Endothelial cell of umbilical vein (primary cell): ENCODE measurements around the gene LBHD2. TPM values are rescaled to one million over a fixed set of nuclear protein-coding genes. Genes with fewer than 3 reads are reported as not detected.

Source experiments
- BruUV-seq: library from RNA; stranded (reverse); fragments of 400-500 nt; replicated peaks from 2 replicates; lab custom pipeline; 2021; lab: Mats Ljungman, UMichigan
- CTCF ChIA-PET: fragments of 300-600, 350-600 bp; sonication (Branson Sonifier 250); formaldehyde crosslinking; loops from one replicate; lab custom pipeline; 2021; ENCODE audit warnings: antibody characterized with exemption, inconsistent platforms; lab: Charles Lee
- POLR2A ChIA-PET: fragments of 300-600, 350-600 bp; sonication (Branson Sonifier 250); formaldehyde crosslinking; loops from one replicate; lab custom pipeline; 2021; ENCODE audit warnings: antibody characterized with exemption, inconsistent platforms; lab: Charles Lee
- DNase-seq: peaks from one replicate; pipeline ENCODE4 v3.0.0-alpha.2; 2011; ENCODE audit warnings: low read depth, low spot score
- FAIRE-seq: peaks from 2 replicates; lab custom pipeline; 2011; peaks lifted over from hg19 to GRCh38; lab: Jason Lieb, UNC
- H2AFZ ChIP-seq: 2 replicates; pipeline ENCODE4 v1.6.0; 2012; ENCODE audit warnings: low read depth, low read length, control low read depth, inconsistent platforms
- H3K27ac ChIP-seq: 2 replicates; pipeline ENCODE4 v1.5.1; 2011; ENCODE audit warnings: low read depth, mild to moderate bottlenecking, control low read depth, low read length, moderate library complexity; ENCODE audit not compliant: insufficient read depth
- H3K27me3 ChIP-seq, 2 experiments: 2 replicates each; pipeline versions ENCODE4 v1.6.0 to v1.6.1; 2011; ENCODE audit warnings: low read length in 2 of 2, mixed read lengths in 1 of 2; ENCODE audit not compliant: control insufficient read depth in 2 of 2, insufficient read depth in 2 of 2
- H3K36me3 ChIP-seq, 2 experiments: 2 replicates in 1 of 2; 3 replicates in 1 of 2; pipeline ENCODE4 v1.5.1; 2011; ENCODE audit warnings: low read length in 2 of 2, mild to moderate bottlenecking in 1 of 2, moderate library complexity in 1 of 2; ENCODE audit not compliant: control insufficient read depth in 2 of 2, insufficient read depth in 2 of 2; ENCODE audit errors: extremely low read depth in 1 of 2
- H3K4me1 ChIP-seq: 3 replicates; pipeline ENCODE4 v1.5.1; 2011; ENCODE audit warnings: mild to moderate bottlenecking, low read length; ENCODE audit not compliant: control insufficient read depth, insufficient read depth; ENCODE audit errors: extremely low read depth
- H3K4me2 ChIP-seq: 2 replicates; pipeline ENCODE4 v1.6.1; 2011; ENCODE audit warnings: low read length, control low read depth, mixed read lengths; ENCODE audit not compliant: insufficient read depth
- H3K4me3 ChIP-seq, 3 experiments: fragments of 200-600 bp in 1 of 3; sonication (generic), shearing (Covaris generic) in 1 of 3; replicated peaks in 1 of 3; 2 replicates each; pipeline ENCODE4 v1.5.1; 2011 to 2016; ENCODE audit warnings: control low read depth in 3 of 3, low read length in 3 of 3, mild to moderate bottlenecking in 2 of 3, inconsistent platforms in 1 of 3, low read depth in 1 of 3, moderate library complexity in 1 of 3; ENCODE audit not compliant: insufficient read depth in 1 of 3
- H3K79me2 ChIP-seq: 2 replicates; pipeline ENCODE4 v1.6.0; 2012; ENCODE audit warnings: low read length, inconsistent platforms; ENCODE audit not compliant: control insufficient read depth, insufficient read depth
- H3K9ac ChIP-seq: replicated peaks from 2 replicates; pipeline ENCODE3; 2011; ENCODE audit warnings: low read length, control low read depth; ENCODE audit not compliant: insufficient read depth; ENCODE audit errors: extremely low read depth
- H3K9me1 ChIP-seq: replicated peaks from 3 replicates; pipeline ENCODE4 v1.6.0; 2011; ENCODE audit warnings: mild to moderate bottlenecking, low read length; ENCODE audit not compliant: control insufficient read depth, insufficient read depth; ENCODE audit errors: extremely low read depth
- H3K9me3 ChIP-seq: replicated peaks from 2 replicates; pipeline ENCODE4 v1.5.1; 2012; ENCODE audit warnings: low read length, inconsistent platforms; ENCODE audit not compliant: control insufficient read depth, insufficient read depth
- H4K20me1 ChIP-seq: replicated peaks from 2 replicates; pipeline ENCODE3; 2011; ENCODE audit warnings: mild to moderate bottlenecking, low read length; ENCODE audit not compliant: control insufficient read depth, insufficient read depth; ENCODE audit errors: extremely low read depth
- EZH2 ChIP-seq: IDR thresholded peaks from 2 replicates; pipeline ENCODE4 v1.6.1; 2012; ENCODE audit warnings: borderline replicate concordance, low read depth, mild to moderate bottlenecking, moderate library complexity, low read length, inconsistent platforms; ENCODE audit not compliant: severe bottlenecking
- FOS ChIP-seq: IDR thresholded peaks from 2 replicates; pipeline ENCODE4 v1.6.1; 2011; ENCODE audit warnings: mild to moderate bottlenecking, low read length, moderate library complexity, borderline replicate concordance; ENCODE audit not compliant: insufficient read depth
- GATA2 ChIP-seq: IDR thresholded peaks from 2 replicates; pipeline ENCODE4 v1.7.0; 2011; ENCODE audit warnings: low read depth, mild to moderate bottlenecking, moderate library complexity, mixed read lengths, low read length; ENCODE audit not compliant: insufficient read length, insufficient read depth
- JUN ChIP-seq: IDR thresholded peaks from 2 replicates; pipeline ENCODE4 v1.6.1; 2011; ENCODE audit warnings: borderline replicate concordance, low read depth; ENCODE audit not compliant: insufficient read length, insufficient read depth
- MYC ChIP-seq: IDR thresholded peaks from one replicate; pipeline ENCODE4 v1.6.1; 2011; ENCODE audit warnings: mild to moderate bottlenecking, low read depth, low read length
- POLR2A ChIP-seq: IDR thresholded peaks from 2 replicates; pipeline ENCODE4 v1.6.1; 2012; ENCODE audit warnings: low read depth, mild to moderate bottlenecking, control low read depth, low read length
- POLR2AphosphoS5 ChIP-seq: IDR thresholded peaks from 2 replicates; pipeline ENCODE4 v1.6.1; 2012; ENCODE audit warnings: low read depth, mild to moderate bottlenecking, control low read depth, low read length, moderate library complexity; ENCODE audit not compliant: insufficient read depth
- dilution Hi-C: fragments of 300-500 bp; cut with MboI; formaldehyde crosslinking; loops from one replicate; pipeline ENCODE4 v1.15.0; 2019; ENCODE audit warnings: low sequenced_read_pairs; ENCODE audit not compliant: extremely low pct_ligation_motif_present
- intact Hi-C: fragments of 100-400 bp; cut with micrococcal nuclease; formaldehyde crosslinking; loops from one replicate; pipeline ENCODE4 v1.10.0; 2022
- polyA plus RNA-seq, 4 experiments: library from polyadenylated mRNA; depleted of rRNA in 3 of 4; stranded (reverse) in 3 of 4; unstranded in 1 of 4; fragments of >200 nt; gene quantifications; 2 replicates each; pipeline versions ENCODE4 v1.2.1 to v1.2.3, GENCODE V29; 2011 to 2012; ENCODE audit warnings: missing spikeins in 1 of 4
- total RNA-seq: library from RNA; stranded (reverse); gene quantifications from 2 replicates; pipeline ENCODE4 v1.2.3, GENCODE V29; 2021
- TF ChIP-seq, protein P1 (sequence below), 2 donors: IDR thresholded peaks; 1 replicate in 1 of 2; 2 replicates in 1 of 2; pipeline ENCODE4 v1.5.1; 2011; ENCODE audit warnings: low read length in 2 of 2, mild to moderate bottlenecking in 2 of 2, moderate library complexity in 2 of 2, control low read depth in 1 of 2, inconsistent platforms in 1 of 2, low read depth in 1 of 2; ENCODE audit not compliant: insufficient read depth in 1 of 2; ENCODE audit errors: extremely low read depth in 1 of 2
- TF ChIP-seq, protein P2 (sequence below): IDR thresholded peaks from 2 replicates; pipeline ENCODE4 v1.6.1; 2011; ENCODE audit not compliant: insufficient read depth, insufficient read length

LBHD2 gene
- total and polyA plus RNA-seq, 2 donors (not counting 3 experiments of a cell fraction or from before 2014, with no cell fraction given), result not detected

DNA sequence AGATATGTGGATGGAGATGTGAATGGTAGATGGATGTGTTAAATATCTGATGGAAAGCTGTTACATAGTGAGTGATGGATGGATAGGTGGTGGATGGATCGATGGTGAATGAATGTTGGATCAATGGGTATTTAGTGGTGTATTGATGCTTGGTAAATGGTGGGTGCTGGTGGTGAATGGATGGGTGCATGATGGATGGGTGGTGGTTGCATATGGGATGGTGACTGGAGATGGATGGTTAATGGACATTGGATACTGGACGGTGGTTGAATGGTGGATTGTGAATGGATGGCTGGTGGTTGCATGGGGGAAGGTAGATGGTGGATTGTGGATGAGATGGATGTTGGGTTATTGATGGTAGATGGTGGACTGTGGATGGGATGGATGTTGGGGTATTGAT, 2.1 kb upstream of the LBHD2 start:
- TF ChIP-seq EZH2, result no peak
- TF ChIP-seq POLR2AphosphoS5, result no peak
- TF ChIP-seq, protein P1, sequence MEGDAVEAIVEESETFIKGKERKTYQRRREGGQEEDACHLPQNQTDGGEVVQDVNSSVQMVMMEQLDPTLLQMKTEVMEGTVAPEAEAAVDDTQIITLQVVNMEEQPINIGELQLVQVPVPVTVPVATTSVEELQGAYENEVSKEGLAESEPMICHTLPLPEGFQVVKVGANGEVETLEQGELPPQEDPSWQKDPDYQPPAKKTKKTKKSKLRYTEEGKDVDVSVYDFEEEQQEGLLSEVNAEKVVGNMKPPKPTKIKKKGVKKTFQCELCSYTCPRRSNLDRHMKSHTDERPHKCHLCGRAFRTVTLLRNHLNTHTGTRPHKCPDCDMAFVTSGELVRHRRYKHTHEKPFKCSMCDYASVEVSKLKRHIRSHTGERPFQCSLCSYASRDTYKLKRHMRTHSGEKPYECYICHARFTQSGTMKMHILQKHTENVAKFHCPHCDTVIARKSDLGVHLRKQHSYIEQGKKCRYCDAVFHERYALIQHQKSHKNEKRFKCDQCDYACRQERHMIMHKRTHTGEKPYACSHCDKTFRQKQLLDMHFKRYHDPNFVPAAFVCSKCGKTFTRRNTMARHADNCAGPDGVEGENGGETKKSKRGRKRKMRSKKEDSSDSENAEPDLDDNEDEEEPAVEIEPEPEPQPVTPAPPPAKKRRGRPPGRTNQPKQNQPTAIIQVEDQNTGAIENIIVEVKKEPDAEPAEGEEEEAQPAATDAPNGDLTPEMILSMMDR (IDR thresholded peaks at IDR 0.05; ENCODE audit: extremely low read depth in 1 of 2, insufficient read depth in 1 of 2, low read depth in 1 of 2, low read length in 2 of 2), result no peak
- no peak for TF ChIP-seq POLR2A
- no peak for TF ChIP-seq FOS
- no peak for TF ChIP-seq MYC
- TF ChIP-seq JUN, result no peak
- TF ChIP-seq, protein P2, sequence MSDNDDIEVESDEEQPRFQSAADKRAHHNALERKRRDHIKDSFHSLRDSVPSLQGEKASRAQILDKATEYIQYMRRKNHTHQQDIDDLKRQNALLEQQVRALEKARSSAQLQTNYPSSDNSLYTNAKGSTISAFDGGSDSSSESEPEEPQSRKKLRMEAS, result no peak
- no peak for TF ChIP-seq GATA2
- Histone ChIP-seq H3K36me3 (no peaks in the 10 kb centered on the region), H3K9me1 (no peaks in the 10 kb centered on the region), H3K79me2 (no peaks in the 10 kb centered on the region), H3K4me3 (no peak overlapping the region), H3K27ac (no peak overlapping the region), H3K4me1 (no peaks in the 10 kb centered on the region), H3K9me3 (no peaks in the 10 kb centered on the region), H2AFZ (no peak overlapping the region), H3K4me2 (no peak overlapping the region), H3K27me3 (peaks cover 6 to 9% of the 10 kb centered on the region in 2 experiments), H3K9ac (no peak overlapping the region), H4K20me1 (no peaks in the 10 kb centered on the region)
- dilution Hi-C loops (no loop called here), intact Hi-C loops (no loop called here)
- ChIA-PET CTCF (no interaction called here), POLR2A (no interaction called here)
- no TSS peak for BruUV-seq
- FAIRE-seq (no peak), DNase-seq (no peak)
